SK-N-SH treated with all-trans-retinoic acid at 6 μM for 48 hours (cell line): ENCODE data around the gene MDFIC2.

Source experiments
- ATAC-seq: fragments of 200-7000 bp; cut with Tn5 transposase; 3 replicates; pipeline ENCODE4 v1.9.1; 2020; ENCODE audit warnings: mild to moderate bottlenecking, moderate library complexity
- ARNTL ChIP-seq: fragments of 450-650 bp; formaldehyde crosslinking; IDR thresholded peaks from 2 replicates; pipeline ENCODE4 v1.5.0; 2020; ENCODE audit warnings: low read depth, mild to moderate bottlenecking, moderate library complexity, borderline replicate concordance
- BACH2 ChIP-seq: fragments of 250-450 bp; sonication (Bioruptor Pico); IDR thresholded peaks from 2 replicates; pipeline ENCODE4 v1.9.0; 2021; ENCODE audit warnings: mild to moderate bottlenecking, borderline replicate concordance
- CSDC2 ChIP-seq: fragments of 250-450 bp; sonication (Bioruptor Pico); IDR thresholded peaks from 2 replicates; pipeline ENCODE4 v1.5.0; 2020; ENCODE audit warnings: mild to moderate bottlenecking, moderate library complexity
- CSRNP3 ChIP-seq: fragments of 250-450 bp; sonication (Bioruptor Pico); IDR thresholded peaks from 2 replicates; pipeline ENCODE4 v1.5.1; 2021; ENCODE audit warnings: mild to moderate bottlenecking, moderate library complexity
- ESRRG ChIP-seq: fragments of 250-450 bp; sonication (Bioruptor Pico); IDR thresholded peaks from 2 replicates; pipeline ENCODE4 v1.6.1; 2021; ENCODE audit warnings: mild to moderate bottlenecking
- OSR1 ChIP-seq: fragments of 250-450 bp; sonication (Bioruptor Pico); IDR thresholded peaks from 2 replicates; pipeline ENCODE4 v1.8.0; 2022; ENCODE audit warnings: moderate library complexity, mild to moderate bottlenecking, inconsistent platforms
- PPARA ChIP-seq: fragments of 250-450 bp; sonication (Bioruptor Pico); IDR thresholded peaks from 2 replicates; pipeline ENCODE4 v1.5.0; 2020; ENCODE audit warnings: mild to moderate bottlenecking, borderline replicate concordance
- SNAI2 ChIP-seq: fragments of 250-450 bp; sonication (Bioruptor Pico); IDR thresholded peaks from 2 replicates; pipeline ENCODE4 v1.5.0; 2020; ENCODE audit warnings: mild to moderate bottlenecking, moderate library complexity
- TCF4 ChIP-seq: fragments of 250-450 bp; sonication (Bioruptor Pico); IDR thresholded peaks from 2 replicates; pipeline ENCODE4 v1.8.0; 2021; ENCODE audit warnings: mild to moderate bottlenecking, moderate library complexity, borderline replicate concordance
- TOX ChIP-seq: fragments of 250-450 bp; sonication (Bioruptor Pico); IDR thresholded peaks from 2 replicates; pipeline ENCODE4 v1.8.0; 2021; ENCODE audit warnings: mild to moderate bottlenecking, moderate library complexity, borderline replicate concordance
- ZC3H10 ChIP-seq: fragments of 250-450 bp; sonication (Bioruptor Pico); IDR thresholded peaks from 2 replicates; pipeline ENCODE4 v1.5.1; 2021; ENCODE audit warnings: mild to moderate bottlenecking, moderate library complexity
- ZFP3 ChIP-seq: fragments of 250-450 bp; sonication (Bioruptor Pico); IDR thresholded peaks from 2 replicates; pipeline ENCODE4 v1.5.0; 2020; ENCODE audit warnings: mild to moderate bottlenecking, moderate library complexity
- ZFP30 ChIP-seq: fragments of 450-650 bp; formaldehyde crosslinking; IDR thresholded peaks from 2 replicates; pipeline ENCODE4 v1.5.0; 2022; ENCODE audit warnings: mild to moderate bottlenecking, moderate library complexity
- ZNF565 ChIP-seq: fragments of 450-650 bp; formaldehyde crosslinking; conservative IDR thresholded peaks from 2 replicates; pipeline ENCODE4 v1.5.0; 2020; ENCODE audit warnings: low read depth, mild to moderate bottlenecking, moderate library complexity
- ZNF70 ChIP-seq: fragments of 450-650 bp; formaldehyde crosslinking; IDR thresholded peaks from 2 replicates; pipeline ENCODE4 v1.5.0; 2020; ENCODE audit warnings: mild to moderate bottlenecking, moderate library complexity
- ZNF8 ChIP-seq: fragments of 450-650 bp; formaldehyde crosslinking; IDR thresholded peaks from 2 replicates; pipeline ENCODE4 v1.5.0; 2020; ENCODE audit warnings: mild to moderate bottlenecking, moderate library complexity
- TF ChIP-seq, protein P1 (sequence below): fragments of 250-450 bp; sonication (Bioruptor Pico); IDR thresholded peaks from 2 replicates; pipeline ENCODE4 v1.8.0; 2020; ENCODE audit warnings: mild to moderate bottlenecking, moderate library complexity, borderline replicate concordance
- TF ChIP-seq, protein P2 (sequence below): fragments of 250-450 bp; sonication (Bioruptor Pico); IDR thresholded peaks from 2 replicates; pipeline ENCODE4 v1.5.0; 2020; ENCODE audit warnings: mild to moderate bottlenecking, moderate library complexity
- TF ChIP-seq, protein P3 (sequence below): fragments of 250-450 bp; sonication (Bioruptor Pico); IDR thresholded peaks from 2 replicates; pipeline ENCODE4 v1.8.0; 2021; ENCODE audit warnings: low read depth, mild to moderate bottlenecking, moderate library complexity, borderline replicate concordance
- TF ChIP-seq, protein P4 (sequence below): fragments of 250-450 bp; sonication (Bioruptor Pico); IDR thresholded peaks from 2 replicates; pipeline ENCODE4 v1.5.1; 2020; ENCODE audit warnings: low read depth, mild to moderate bottlenecking, moderate library complexity

MDFIC2 gene

GRCh38 chr3:70312336-70312735 is at the start of gene MDFIC2:
TSS of gene MDFIC2 (minus strand) at chr3:70312638. CDS start at chr3:70311973, 665 bp downstream.
- no peak for TF ChIP-seq ESRRG (CRISPR knock-in tag)
- no peak for TF ChIP-seq ZNF70 (CRISPR knock-in tag)
- no peak for TF ChIP-seq ARNTL
- TF ChIP-seq ZC3H10 (CRISPR knock-in tag), result no peak
- TF ChIP-seq, protein P1, sequence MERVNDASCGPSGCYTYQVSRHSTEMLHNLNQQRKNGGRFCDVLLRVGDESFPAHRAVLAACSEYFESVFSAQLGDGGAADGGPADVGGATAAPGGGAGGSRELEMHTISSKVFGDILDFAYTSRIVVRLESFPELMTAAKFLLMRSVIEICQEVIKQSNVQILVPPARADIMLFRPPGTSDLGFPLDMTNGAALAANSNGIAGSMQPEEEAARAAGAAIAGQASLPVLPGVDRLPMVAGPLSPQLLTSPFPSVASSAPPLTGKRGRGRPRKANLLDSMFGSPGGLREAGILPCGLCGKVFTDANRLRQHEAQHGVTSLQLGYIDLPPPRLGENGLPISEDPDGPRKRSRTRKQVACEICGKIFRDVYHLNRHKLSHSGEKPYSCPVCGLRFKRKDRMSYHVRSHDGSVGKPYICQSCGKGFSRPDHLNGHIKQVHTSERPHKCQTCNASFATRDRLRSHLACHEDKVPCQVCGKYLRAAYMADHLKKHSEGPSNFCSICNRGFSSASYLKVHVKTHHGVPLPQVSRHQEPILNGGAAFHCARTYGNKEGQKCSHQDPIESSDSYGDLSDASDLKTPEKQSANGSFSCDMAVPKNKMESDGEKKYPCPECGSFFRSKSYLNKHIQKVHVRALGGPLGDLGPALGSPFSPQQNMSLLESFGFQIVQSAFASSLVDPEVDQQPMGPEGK (CRISPR knock-in tag), result no peak
- TF ChIP-seq TOX (CRISPR knock-in tag), result no peak
- no peak for TF ChIP-seq ZFP3 (CRISPR knock-in tag)
- TF ChIP-seq PPARA (CRISPR knock-in tag), result no peak
- TF ChIP-seq CSDC2 (CRISPR knock-in tag), result no peak
- TF ChIP-seq, protein P2, sequence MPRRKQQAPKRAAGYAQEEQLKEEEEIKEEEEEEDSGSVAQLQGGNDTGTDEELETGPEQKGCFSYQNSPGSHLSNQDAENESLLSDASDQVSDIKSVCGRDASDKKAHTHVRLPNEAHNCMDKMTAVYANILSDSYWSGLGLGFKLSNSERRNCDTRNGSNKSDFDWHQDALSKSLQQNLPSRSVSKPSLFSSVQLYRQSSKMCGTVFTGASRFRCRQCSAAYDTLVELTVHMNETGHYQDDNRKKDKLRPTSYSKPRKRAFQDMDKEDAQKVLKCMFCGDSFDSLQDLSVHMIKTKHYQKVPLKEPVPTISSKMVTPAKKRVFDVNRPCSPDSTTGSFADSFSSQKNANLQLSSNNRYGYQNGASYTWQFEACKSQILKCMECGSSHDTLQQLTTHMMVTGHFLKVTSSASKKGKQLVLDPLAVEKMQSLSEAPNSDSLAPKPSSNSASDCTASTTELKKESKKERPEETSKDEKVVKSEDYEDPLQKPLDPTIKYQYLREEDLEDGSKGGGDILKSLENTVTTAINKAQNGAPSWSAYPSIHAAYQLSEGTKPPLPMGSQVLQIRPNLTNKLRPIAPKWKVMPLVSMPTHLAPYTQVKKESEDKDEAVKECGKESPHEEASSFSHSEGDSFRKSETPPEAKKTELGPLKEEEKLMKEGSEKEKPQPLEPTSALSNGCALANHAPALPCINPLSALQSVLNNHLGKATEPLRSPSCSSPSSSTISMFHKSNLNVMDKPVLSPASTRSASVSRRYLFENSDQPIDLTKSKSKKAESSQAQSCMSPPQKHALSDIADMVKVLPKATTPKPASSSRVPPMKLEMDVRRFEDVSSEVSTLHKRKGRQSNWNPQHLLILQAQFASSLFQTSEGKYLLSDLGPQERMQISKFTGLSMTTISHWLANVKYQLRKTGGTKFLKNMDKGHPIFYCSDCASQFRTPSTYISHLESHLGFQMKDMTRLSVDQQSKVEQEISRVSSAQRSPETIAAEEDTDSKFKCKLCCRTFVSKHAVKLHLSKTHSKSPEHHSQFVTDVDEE, result no peak
- TF ChIP-seq, protein P3, sequence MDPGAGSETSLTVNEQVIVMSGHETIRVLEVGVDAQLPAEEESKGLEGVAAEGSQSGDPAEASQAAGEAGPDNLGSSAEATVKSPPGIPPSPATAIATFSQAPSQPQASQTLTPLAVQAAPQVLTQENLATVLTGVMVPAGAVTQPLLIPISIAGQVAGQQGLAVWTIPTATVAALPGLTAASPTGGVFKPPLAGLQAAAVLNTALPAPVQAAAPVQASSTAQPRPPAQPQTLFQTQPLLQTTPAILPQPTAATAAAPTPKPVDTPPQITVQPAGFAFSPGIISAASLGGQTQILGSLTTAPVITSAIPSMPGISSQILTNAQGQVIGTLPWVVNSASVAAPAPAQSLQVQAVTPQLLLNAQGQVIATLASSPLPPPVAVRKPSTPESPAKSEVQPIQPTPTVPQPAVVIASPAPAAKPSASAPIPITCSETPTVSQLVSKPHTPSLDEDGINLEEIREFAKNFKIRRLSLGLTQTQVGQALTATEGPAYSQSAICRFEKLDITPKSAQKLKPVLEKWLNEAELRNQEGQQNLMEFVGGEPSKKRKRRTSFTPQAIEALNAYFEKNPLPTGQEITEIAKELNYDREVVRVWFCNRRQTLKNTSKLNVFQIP (CRISPR knock-in tag), result no peak
- TF ChIP-seq ZNF8 (CRISPR knock-in tag), result no peak
- TF ChIP-seq BACH2 (CRISPR knock-in tag), result no peak
- ATAC-seq, result no peak

GRCh38 chr3:70360979-70361760 is 48.7 kb upstream of the MDFIC2 start:
- TF ChIP-seq BACH2 (CRISPR knock-in tag) (no peak), TOX (CRISPR knock-in tag) (no peak), CSDC2 (CRISPR knock-in tag) (no peak), ZNF565 (no peak), CSRNP3 (CRISPR knock-in tag) (no peak), TCF4 (CRISPR knock-in tag) (no peak), ZC3H10 (CRISPR knock-in tag) (no peak), ARNTL (no peak), OSR1 (no peak), ZFP3 (CRISPR knock-in tag) (no peak), ZFP30 (CRISPR knock-in tag) (no peak), ESRRG (CRISPR knock-in tag) (no peak)
- no peak for ATAC-seq

- ATAC-seq, result no peak
- TF ChIP-seq ZNF565, result no peak
- no peak for TF ChIP-seq CSDC2 (CRISPR knock-in tag)
- no peak for TF ChIP-seq BACH2 (CRISPR knock-in tag)
- TF ChIP-seq, protein P3 (CRISPR knock-in tag), result no peak
- TF ChIP-seq SNAI2 (CRISPR knock-in tag), result no peak
- no peak for TF ChIP-seq ZFP3 (CRISPR knock-in tag)
- TF ChIP-seq, protein P4, sequence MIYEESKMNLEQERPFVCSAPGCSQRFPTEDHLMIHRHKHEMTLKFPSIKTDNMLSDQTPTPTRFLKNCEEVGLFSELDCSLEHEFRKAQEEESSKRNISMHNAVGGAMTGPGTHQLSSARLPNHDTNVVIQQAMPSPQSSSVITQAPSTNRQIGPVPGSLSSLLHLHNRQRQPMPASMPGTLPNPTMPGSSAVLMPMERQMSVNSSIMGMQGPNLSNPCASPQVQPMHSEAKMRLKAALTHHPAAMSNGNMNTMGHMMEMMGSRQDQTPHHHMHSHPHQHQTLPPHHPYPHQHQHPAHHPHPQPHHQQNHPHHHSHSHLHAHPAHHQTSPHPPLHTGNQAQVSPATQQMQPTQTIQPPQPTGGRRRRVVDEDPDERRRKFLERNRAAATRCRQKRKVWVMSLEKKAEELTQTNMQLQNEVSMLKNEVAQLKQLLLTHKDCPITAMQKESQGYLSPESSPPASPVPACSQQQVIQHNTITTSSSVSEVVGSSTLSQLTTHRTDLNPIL (CRISPR knock-in tag), result no peak
- TF ChIP-seq CSRNP3 (CRISPR knock-in tag), result no peak
- TF ChIP-seq, protein P2, result no peak
- TF ChIP-seq TCF4 (CRISPR knock-in tag), result no peak
These were observed 47.3 kb upstream of the MDFIC2 start for GRCh38 chr3:70359711-70360110.
